Measurements from ENCODE around the gene FLT3.

DNA sequence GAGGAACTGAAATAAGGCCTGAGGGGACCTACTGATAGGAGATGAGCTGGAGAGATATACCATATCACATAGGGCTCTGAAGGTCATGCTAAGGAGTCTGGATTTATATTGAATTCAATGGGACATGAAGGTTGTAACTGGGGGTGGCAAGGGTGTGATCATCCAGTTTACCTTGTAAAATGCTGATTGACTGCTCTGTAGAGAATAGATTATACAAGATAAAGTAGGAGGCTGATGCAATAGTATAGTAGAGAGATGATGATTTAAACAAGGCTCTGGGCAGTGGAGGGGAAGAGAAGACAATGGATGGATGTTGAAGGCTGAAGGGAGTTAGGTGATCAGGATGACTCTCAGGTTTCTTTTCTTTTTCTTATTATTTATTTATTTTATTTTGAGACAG, 19.9 kb upstream of the FLT3 start:
- TF ChIP-seq, protein P1, sequence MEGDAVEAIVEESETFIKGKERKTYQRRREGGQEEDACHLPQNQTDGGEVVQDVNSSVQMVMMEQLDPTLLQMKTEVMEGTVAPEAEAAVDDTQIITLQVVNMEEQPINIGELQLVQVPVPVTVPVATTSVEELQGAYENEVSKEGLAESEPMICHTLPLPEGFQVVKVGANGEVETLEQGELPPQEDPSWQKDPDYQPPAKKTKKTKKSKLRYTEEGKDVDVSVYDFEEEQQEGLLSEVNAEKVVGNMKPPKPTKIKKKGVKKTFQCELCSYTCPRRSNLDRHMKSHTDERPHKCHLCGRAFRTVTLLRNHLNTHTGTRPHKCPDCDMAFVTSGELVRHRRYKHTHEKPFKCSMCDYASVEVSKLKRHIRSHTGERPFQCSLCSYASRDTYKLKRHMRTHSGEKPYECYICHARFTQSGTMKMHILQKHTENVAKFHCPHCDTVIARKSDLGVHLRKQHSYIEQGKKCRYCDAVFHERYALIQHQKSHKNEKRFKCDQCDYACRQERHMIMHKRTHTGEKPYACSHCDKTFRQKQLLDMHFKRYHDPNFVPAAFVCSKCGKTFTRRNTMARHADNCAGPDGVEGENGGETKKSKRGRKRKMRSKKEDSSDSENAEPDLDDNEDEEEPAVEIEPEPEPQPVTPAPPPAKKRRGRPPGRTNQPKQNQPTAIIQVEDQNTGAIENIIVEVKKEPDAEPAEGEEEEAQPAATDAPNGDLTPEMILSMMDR (IDR thresholded peaks at IDR 0.05; ENCODE audit: low read depth, low read length), result no peak
- TF ChIP-seq EZH2phosphoT487 (IDR thresholded peaks at IDR 0.05; ENCODE audit: low read depth), result no peak

Data from OCI-LY3 (cell line).